ENCODE data around the gene DACT1. TPM values are rescaled to one million over a fixed set of nuclear protein-coding genes. Genes with fewer than 3 reads are reported as not detected.

Gene DACT1
- total RNA-seq, 1 experiment from 2014 or later, result 4.4 TPM

GRCh38 chr14:58662759-58663158, 25.0 kb downstream of the DACT1 start:
- Histone ChIP-seq H2BK20ac (ENCODE audit: low read depth, low read length, poor library complexity, severe bottlenecking) (no peak overlapping the region), H3K9ac (ENCODE audit: extremely low read depth, insufficient read length, low read length) (no peak overlapping the region), H3K18ac (ENCODE audit: insufficient read length, low read depth, low read length) (no peak overlapping the region), H3K14ac (ENCODE audit: insufficient read depth, low read length) (no peak overlapping the region), H2BK5ac (ENCODE audit: insufficient read length, low read length) (no peak overlapping the region), H4K91ac (ENCODE audit: insufficient read length, low read depth, low read length) (no peak overlapping the region), H3K79me2 (ENCODE audit: insufficient read depth, low read length) (no peaks in the 10 kb centered on the region), H3K79me1 (ENCODE audit: insufficient read depth, low read depth, low read length, poor library complexity, severe bottlenecking) (no peaks in the 10 kb centered on the region), H3K27ac (ENCODE audit: insufficient read length, low read depth, low read length) (no peak overlapping the region), H2BK120ac (ENCODE audit: low read depth, low read length, poor library complexity, severe bottlenecking) (no peak overlapping the region), H3K23me2 (ENCODE audit: insufficient read length, low read depth, low read length, poor library complexity, severe bottlenecking) (no peaks in the 10 kb centered on the region), H3K9me3 (ENCODE audit: control insufficient read depth, low read depth, low read length) (no peaks in the 10 kb centered on the region), H2AK5ac (ENCODE audit: insufficient read length, low read length) (no peak overlapping the region), H4K5ac (ENCODE audit: insufficient read length, low read depth, low read length) (no peak overlapping the region), H2AFZ (ENCODE audit: low read length) (no peak overlapping the region), H4K20me1 (ENCODE audit: control insufficient read depth, insufficient read depth, insufficient read length) (no peaks in the 10 kb centered on the region), H3K23ac (ENCODE audit: insufficient read length, low read depth, low read length) (no peak overlapping the region), H4K8ac (replicated peaks; ENCODE audit: insufficient read length, low read depth, low read length) (no peak overlapping the region), H3K27me3 (ENCODE audit: insufficient read depth, low read length) (no peaks in the 10 kb centered on the region), H3T11ph (ENCODE audit: low read length) (no peak overlapping the region), H3K56ac (ENCODE audit: insufficient read length, low read depth, low read length) (no peak overlapping the region), H3K4ac (ENCODE audit: low read depth, low read length) (no peak overlapping the region), H3K4me2 (ENCODE audit: insufficient read depth, insufficient read length, low read length) (no peak overlapping the region), H2BK15ac (ENCODE audit: low read depth, low read length) (no peak overlapping the region), H3K4me1 (ENCODE audit: insufficient read depth, low read length) (peaks cover 3% of the 10 kb centered on the region; the same call in 1 of the 2 replicates), H2BK12ac (ENCODE audit: insufficient read length, low read depth, low read length) (no peak overlapping the region)
- Mint-ChIP-seq H3K27me3 (ENCODE audit: low read depth) (no peaks in the 10 kb centered on the region), H3K4me3 (no peak overlapping the region), H3K4me1 (peaks cover 5 to 6% of the 10 kb centered on the region in 2 experiments; a peak in 3 of 4 replicates), H3K36me3 (ENCODE audit: insufficient read depth in 1 of 3, low read depth in 3 of 3) (no peaks in the 10 kb centered on the region), H3K27ac (no peak overlapping the region), H3K9me3 (no peaks in the 10 kb centered on the region)
- TF ChIP-seq CTCF (conservative IDR thresholded peaks at IDR 0.05), result no peak
- WGBS (ENCODE audit: extremely low coverage, insufficient read length, low lambda C conversion rate), result no CpG with 5 or more reads among the region's 2 CpGs
- DNase-seq, result no peak
